Fibroblast of skin of right biceps (primary cell): ENCODE data around the gene TCF4.

Experiments used
- DNase-seq: peaks from one replicate; pipeline ENCODE4 v3.0.0-alpha.2; 2013

The TCF4 gene

DNA sequence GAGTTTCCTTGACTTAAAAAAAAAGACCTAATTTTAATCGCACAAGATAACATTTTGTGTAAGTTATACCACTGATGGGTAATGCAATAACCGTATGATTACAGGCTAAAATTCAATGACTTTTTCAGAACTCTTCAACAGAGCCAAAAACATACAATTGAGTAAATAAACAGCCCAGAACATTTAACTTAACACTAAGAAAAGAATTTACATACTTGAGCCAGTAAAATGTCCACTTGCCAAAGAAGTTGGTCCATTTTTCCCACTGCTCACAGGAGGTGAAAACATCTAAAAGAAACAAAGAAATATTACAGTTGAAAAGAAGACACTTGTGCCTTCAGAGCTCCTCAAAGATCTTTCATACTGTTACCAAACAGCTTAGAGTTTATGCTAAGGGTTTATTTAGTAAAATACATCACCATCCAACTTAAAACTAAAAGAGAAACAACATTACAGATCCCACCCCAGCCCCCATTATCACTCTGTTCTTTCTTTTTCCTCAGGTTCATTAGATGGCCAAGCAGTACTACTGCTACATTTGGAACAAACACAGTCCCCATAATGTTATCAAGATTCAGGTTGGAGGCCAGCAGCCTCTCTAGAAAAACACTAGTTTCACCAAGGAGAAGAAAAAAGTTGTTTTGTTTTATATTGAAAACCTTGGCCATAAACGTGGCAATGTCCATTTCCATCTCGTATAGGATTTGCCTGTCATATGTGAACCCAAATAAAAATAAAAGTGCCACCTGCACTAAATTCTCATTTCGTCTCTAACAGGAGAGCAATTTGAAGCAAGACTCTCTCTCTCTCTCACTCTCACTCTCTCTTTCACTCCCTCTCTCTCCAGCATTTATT lies 2.7 kb downstream of the TCF4 start:
- peak; percentile 3 for DNase-seq

DNA sequence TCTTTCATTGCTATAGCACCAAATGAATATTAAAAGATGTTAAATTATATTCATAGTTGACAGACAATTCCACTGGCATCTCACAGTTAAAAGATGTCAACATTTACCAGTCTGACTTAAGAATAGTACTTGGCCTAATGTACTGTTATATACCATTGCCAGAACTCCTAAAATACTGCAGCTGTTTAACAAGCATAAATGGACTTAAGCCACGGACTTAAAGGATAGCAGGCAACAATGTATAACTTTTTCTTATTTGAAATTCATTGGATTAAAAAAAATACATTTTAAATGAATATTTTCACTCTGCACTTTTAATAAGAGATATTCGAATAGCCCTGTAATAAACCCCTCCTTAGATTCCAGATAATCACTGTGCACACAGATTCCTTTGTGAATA lies 3.8 kb downstream of the TCF4 start:
- peak; percentile 7 for DNase-seq

- DNase-seq = no peak
These were observed 5.7 kb downstream of the TCF4 start for GRCh38 chr18:55582325-55582724.

DNA sequence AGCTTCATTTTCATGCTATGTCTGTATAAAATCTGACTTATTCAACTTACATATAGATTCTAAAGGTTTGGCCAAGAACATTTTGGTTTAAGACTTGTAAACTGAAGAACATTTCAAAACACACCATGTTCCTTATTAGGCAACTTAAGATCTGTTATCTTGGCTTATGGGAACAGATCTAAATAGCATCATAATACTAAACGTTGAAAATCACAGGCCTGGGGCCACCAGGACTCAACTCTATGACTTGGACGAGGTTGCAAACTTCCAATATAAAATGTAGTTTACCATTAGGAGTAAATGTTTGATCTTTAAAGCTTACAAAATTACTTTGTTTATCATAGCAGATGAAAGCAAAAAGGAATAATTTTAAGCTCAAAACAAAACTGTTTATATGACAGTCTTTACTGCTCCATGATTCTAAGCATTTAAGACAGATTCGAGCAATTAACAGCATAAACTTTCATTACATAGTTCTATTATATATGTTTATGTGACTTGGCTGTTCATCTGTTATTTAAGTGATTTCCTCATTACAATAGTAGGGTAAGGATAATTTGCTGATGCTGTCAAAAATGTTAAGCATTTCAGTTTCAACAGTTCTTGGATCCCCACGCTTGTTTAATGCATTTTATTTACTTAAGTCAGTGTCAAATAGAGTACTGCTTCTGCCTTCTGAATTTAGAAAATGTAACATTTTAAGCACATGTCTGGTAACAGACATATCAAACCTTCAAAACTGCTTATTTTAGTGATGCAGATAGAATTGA lies 8.3 kb downstream of the TCF4 start:
- DNase-seq = peak; percentile 33

- peak; percentile 22 for DNase-seq
These were observed 10.0 kb downstream of the TCF4 start for GRCh38 chr18:55577812-55578539.

DNA sequence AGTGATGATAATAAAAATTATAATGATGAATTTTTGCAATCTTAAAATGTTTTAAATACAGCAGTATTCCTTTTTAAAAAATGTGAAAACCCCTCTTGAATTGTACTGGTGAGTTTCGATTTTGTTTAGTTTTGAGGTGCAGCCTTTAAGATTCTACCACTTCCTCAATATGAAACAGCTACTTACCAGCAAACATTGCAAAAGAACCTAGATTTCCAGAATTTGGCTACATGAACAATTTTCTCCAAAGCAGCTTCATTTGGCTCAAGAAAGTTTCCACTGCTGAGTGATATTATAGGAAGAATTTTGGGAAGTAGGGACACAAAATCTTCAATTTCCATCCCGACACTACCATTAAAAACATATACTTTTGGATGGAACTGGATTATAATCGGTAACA lies 12.0 kb downstream of the TCF4 start:
- no peak for DNase-seq

- DNase-seq = no peak
These were observed 12.9 kb downstream of the TCF4 start for GRCh38 chr18:55575066-55575465.

- no peak for DNase-seq
These were observed 14.6 kb downstream of the TCF4 start for GRCh38 chr18:55573386-55573785.

GRCh38 chr18:55570966-55571365 lies 17.0 kb downstream of the TCF4 start:
- DNase-seq = no peak

DNA sequence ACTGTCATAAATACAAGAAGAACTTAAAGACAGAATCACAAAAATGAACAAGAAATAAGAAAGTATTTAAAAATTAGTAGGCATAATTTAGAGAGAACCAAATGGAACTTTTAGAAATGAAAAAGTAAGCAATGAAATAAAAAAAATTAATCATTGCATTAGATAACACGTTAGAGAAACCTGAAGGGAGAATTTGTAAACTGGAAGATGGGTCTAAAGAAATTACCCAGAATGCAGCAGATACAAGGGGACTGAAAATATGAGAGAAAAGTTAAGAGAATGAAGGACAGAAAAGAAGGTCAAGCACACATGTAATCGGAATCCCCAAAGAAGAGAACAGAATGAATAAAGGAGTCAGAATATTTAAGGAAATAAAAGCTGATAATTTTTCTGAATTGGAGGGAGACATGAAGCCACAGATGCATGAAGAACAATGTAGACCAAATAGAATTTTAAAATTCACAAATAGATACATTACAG lies 21.5 kb downstream of the TCF4 start:
- no peak for DNase-seq

- DNase-seq = no peak
These were observed 28.3 kb downstream of the TCF4 start for GRCh38 chr18:55559739-55560138.

DNA sequence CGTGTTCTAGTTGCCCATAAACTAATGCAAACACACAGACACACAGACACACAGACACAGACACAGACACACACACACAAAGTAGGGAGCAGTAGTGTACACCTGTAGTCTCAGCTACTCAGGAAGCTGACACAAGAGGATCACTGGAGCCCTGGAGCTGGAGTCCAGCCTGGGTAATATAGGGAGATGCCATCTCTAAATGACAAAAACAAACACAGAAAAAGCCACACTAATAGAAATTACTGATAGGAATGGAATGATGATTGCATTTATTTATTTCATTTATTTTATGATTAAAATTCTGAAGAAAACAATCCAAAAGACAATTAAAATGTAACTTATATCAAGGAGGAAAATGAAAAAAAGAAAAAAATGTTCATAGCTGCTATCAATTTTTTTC lies 30.8 kb downstream of the TCF4 start:
- DNase-seq = no peak

DNA sequence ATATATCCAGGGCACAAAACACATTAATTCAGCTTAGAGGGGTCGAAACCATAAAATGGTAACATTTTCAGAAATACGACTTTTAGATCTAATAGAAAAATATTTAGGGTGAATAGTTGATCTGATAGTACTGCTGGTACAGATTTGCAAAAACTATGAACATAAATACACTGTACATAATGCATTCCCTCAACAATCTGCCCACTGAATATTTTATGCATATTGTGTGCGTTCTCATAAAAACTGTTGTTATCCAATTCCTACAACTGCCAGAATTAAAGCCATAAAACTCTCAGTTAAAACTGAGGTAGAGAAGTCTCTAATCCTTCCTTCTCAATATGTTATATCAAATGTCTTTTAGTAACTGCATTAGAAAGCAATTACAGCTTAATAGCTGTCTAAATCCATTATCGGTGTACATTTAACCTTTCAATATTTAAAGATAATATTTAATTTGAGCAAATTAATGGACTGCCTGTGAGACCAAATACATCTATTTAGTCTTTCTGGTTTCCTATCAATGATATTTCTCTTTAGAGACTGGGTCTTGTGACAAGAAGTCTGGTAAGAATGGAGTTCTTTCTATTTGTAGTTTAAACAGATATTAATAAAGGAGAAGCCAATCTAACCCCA lies 32.5 kb downstream of the TCF4 start:
- DNase-seq = no peak

GRCh38 chr18:55552526-55553189 lies 35.3 kb downstream of the TCF4 start:
- DNase-seq = peak; percentile 70

GRCh38 chr18:55551227-55551626 lies 36.8 kb downstream of the TCF4 start:
- DNase-seq = no peak

DNA sequence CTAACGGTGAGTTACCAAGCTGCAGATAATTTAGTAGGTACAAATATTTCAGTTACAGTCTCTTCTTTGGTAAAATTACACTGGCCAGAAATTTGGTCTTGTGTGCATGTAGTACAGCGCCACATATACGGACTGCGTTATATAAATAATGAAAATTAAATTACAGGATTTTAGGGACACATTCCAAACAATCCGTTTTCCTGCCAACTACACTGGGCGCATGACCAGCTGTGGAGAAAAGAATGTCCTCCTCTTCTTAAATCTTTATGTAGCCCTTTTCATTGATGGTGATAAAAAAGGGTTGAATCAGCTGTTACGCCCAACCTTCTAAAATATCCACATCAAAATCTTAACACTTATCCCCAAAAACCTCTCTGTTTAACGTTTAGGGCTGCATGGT lies 37.5 kb downstream of the TCF4 start:
- DNase-seq = no peak

DNA sequence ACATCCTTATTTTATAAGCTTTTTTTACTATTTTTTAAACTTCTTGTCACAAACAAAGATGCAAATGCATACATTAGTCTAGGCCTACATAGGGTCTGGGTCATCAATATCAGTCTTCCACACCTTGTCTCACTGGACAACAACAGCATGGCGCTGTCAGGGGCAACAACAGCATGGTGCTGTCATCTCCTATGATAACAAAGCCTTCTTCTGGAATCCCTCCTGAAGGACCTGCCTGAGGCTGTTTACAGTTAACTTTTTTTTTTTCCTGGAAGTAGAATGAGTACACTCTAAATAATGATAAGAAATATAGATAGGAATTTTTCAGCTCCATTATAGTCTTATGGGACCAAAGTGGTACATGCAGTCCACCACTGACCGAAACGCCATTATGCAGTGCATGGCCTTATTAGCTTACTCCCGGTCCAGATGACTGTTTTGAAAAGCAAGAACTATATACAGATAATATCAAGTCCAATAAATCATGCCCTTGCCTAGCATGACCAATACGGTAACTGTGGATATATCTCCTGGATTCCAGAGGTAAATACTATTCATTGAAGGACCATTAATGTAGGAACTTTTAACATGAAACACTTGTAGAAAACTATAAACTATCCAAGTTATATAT lies 38.4 kb downstream of the TCF4 start:
- DNase-seq = no peak

DNA sequence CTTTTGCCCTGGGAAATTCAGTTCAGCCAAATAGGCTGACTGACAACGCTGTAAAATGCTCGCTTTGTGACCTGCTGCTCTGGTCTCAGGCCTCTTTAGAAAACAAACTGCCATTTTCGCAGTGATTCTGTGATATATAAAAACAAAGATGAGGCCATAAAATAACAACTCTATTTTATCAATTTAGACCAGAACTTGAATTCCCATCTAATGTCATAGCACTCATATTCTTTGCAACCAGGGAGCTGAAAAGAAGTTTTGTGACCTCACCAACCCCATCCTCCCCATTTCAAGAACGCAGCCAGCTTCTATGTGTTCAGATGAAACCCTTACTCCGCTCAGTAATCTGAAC lies 40.3 kb downstream of the TCF4 start:
- DNase-seq = no peak

- DNase-seq = peak; percentile 84
These were observed 40.9 kb downstream of the TCF4 start for GRCh38 chr18:55546851-55547704.

GRCh38 chr18:55544014-55544413 lies 44.0 kb downstream of the TCF4 start:
- DNase-seq = no peak

DNA sequence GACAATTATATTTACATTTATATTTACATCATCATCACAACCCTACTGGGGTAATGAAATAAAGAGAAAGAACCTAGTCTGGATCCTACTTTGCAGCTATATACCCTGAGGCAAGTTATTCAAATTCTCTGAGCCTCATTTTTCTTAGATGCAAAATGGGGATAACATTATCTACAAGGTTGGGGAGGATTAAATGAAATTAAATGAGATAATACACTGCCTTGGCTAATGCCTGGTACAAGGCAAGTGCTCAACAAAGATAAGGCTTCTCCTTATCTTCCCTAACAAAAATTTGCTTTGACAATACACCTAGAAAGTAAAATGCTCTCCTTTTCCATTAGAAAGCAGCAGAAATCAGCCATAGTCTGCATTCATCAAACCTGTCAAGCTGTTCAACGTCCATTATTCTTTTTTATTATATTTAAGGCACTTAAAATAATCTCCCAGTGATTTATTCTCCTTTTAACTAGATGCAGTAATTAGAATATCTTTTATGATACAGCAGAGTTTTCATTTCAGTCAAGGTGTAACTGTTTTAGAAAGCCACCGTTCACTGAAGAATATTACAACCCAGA lies 44.8 kb downstream of the TCF4 start:
- DNase-seq = no peak
